Glomerular endothelial cell (primary cell): ENCODE measurements around the gene NPTN. TPM values are rescaled to one million over a fixed set of nuclear protein-coding genes. Genes with fewer than 3 reads are reported as not detected.
A peak's percentile ranks its signal among the peaks of the same experiment; 100 is the strongest.
"Not testable (repeated sequence)": the region's sequence is repeated elsewhere in the genome, so short reads cannot be mapped to it uniquely, and the experiment has no call there.

Source experiments
- DNase-seq: peaks from one replicate; pipeline ENCODE4 v3.0.0-alpha.2; 2011; ENCODE audit warnings: low read depth, low spot score; ENCODE audit errors: extremely low read depth
- total RNA-seq: library from RNA; depleted of rRNA; stranded (reverse); fragments of >200 nt; gene quantifications from 2 replicates; pipeline ENCODE4 v1.2.3, GENCODE V29; 2015

NPTN gene
- total RNA-seq, result 82.1 and 147 TPM in 2 replicates

DNA sequence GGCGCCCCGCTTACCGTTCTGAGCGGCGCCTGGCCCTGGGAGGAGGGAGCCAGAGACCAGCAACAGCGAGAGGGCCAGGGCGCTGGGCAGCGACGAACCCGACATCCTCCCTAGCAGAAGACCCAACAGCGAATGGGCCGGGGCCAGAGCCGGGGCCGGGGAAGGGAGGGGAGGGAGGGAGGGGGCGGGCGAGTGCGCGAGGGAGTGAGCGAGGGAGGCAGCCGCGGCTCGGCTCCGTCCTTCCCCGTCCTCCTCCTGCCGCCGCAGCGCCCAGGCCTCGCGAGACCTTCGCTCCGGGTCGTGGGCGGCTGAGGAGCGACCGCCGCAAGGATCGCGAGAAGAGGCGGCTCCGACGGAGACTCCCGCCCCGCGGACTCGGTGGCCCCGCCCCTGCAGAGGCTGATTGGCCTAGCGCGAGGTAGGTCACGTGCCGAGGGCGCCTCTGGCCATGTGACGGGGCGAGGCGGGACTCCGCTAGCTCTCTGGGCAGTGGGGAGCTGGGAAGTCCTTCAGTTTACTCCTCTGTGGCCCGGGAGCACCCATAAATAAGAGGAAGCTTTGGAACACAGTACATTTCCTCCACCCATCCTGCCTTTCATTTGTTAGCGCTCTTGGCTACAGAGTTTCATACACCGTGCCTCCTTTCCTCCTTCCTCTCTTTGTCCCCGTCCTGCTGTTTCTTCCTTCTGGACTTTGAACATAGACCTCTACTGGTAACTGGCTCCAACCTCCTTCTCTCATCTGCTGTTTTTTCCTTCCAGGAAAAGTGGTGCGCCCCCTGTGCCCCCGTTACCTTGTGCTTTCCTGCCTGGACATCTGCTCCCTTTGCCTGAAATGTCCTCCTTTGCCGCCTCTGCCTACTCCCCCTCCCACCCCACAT, at the start of gene NPTN:
TSS of gene NPTN (minus strand) at position 279 of the 880 bp plus-strand sequence. CDS start at position 105, 174 bp downstream.
- DNase-seq, result peak; percentile 58

DNA sequence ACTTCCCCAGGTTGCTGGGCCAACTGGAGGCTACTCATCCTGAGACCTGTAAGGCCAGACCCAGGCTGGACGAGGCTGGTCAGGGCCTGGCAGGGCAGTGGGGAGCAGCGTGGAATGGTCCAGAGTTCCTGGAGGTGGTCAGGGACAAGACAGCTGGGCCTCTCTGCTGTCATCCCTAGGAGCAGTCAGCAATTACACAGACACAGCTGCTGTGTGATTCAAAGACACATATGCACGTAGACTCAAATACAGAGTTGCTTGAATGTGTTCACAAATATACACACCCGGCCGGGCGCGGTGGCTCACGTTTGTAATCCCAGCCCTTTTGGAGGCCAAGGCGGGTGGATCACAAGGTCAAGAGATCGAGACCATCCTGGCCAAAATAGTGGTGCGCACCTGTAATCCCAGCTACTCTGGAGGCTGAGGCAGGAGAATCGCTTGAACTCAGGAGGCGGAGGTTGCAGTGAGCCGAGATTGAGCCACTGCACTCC, 49.5 kb upstream of the NPTN start:
- no peak for DNase-seq

- DNase-seq, result no peak
These were observed 48.8 kb upstream of the NPTN start for GRCh38 chr15:73681856-73682599.

- DNase-seq, result no peak
These were observed 47.9 kb upstream of the NPTN start for GRCh38 chr15:73681063-73681462.

- no peak for DNase-seq
These were observed 47.4 kb upstream of the NPTN start for GRCh38 chr15:73680549-73680948.

DNA sequence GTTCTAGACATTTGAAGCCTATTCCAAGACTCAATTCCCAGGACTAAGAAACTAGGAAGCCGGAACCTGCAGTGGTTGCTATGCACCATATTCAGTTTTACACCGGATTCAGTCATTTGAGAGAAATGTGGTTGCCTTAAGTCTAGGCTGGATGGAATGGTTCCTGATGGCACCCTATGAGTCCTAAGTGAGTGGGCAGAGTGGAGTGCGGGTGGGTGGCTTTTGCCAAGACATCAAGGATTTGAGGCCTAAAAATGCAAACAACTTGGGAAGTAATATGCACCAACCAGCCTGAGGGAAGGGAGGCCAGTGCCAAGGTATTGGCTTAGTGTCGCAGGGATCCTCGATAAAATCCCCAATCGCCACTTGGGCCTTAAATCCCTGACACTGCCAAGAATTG, 46.8 kb upstream of the NPTN start:
- DNase-seq, result no peak

- DNase-seq, result no peak
These were observed 46.0 kb upstream of the NPTN start for GRCh38 chr15:73679180-73679579.

GRCh38 chr15:73678498-73678897, 45.3 kb upstream of the NPTN start:
- DNase-seq, result no peak

- DNase-seq, result no peak
These were observed 44.5 kb upstream of the NPTN start for GRCh38 chr15:73677733-73678132.

DNA sequence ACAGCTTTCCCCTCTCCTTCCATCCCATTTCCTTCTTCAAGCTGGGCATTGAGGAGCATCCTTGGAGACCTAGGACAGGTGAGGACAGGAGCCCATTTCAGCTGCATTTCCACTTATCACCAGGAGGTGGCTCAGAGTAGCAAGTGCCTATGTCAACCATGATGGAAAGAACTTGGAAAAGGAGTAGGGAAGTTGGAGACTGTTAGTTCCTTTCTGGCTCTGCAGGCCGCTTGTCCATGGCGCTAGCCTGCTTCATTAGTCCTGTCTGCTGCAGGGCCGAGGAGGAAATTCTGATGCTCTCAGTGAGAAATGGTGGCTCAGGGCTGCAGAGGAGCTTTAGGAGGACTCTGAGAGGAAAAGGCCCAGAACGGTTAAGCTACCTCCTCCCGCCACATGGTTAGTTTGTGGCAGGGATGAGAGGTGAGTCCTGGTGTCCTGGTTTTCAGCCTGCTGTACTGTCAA, 44.0 kb upstream of the NPTN start:
- no peak for DNase-seq

- DNase-seq, result no peak
These were observed 41.4 kb upstream of the NPTN start for GRCh38 chr15:73674587-73674986.

GRCh38 chr15:73660455-73660854, 27.3 kb upstream of the NPTN start:
- DNase-seq, result no peak

- no peak for DNase-seq
These were observed 25.5 kb upstream of the NPTN start for GRCh38 chr15:73658645-73659044.

DNA sequence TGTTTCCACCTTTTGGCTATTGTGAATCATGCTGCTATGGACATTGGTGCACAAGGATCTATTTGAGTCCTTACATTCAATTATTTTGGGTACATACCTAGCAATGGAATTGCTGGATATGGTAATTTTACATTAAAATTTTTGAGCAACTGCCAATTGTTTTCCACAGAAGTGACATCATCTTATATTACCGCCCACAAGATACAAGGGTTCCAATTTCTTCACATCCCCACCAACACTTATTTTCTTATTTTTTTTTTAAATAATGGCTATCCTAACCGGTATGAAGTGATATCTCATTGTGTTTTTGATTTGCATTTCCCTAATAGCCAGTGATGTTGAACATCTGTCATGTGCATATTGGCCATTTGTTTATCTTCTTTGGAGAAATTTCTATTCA, 22.5 kb upstream of the NPTN start:
- DNase-seq, result no peak

- no peak for DNase-seq
These were observed 21.5 kb upstream of the NPTN start for GRCh38 chr15:73654659-73655058.

GRCh38 chr15:73650416-73651126, 17.4 kb upstream of the NPTN start:
- DNase-seq, result no peak

- DNase-seq, result no peak
These were observed 14.8 kb upstream of the NPTN start for GRCh38 chr15:73648014-73648295.

GRCh38 chr15:73647259-73648013, 14.2 kb upstream of the NPTN start:
- DNase-seq, result no peak

DNA sequence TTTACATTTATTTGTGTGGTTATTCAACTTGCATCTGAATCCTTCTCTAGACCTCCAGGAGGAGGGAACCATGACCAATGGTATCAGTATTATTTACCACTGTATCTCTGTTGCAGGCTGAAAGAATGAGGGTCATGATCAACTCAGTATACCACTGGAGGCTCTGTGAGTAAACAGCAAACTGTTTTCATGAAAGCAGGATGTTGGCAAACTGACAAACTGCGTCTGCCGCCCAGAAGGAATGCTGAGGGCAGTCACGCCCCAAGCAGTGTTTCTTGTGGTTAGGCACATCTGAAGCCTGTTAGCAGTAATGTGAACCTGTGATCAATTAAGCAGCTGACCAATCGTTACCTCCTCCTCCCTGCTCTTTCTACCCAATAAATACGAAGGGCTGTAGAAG, 6.3 kb upstream of the NPTN start:
- not testable (repeated sequence) for DNase-seq

- DNase-seq, result no peak
These were observed 4.3 kb upstream of the NPTN start for GRCh38 chr15:73637527-73637926.
